ENCODE results near the gene NDUFV1.
"Not testable (repeated sequence)": the region's sequence is repeated elsewhere in the genome, so short reads cannot be mapped to it uniquely, and the experiment has no call there.

The NDUFV1 gene

GRCh38 chr11:67613313-67613959 is 6.7 kb downstream of the NDUFV1 start:
- no peak for TF ChIP-seq GATA1 (IDR thresholded peaks at IDR 0.05; ENCODE audit: low read depth, low read length)
- TF ChIP-seq POLR2A (IDR thresholded peaks at IDR 0.05; ENCODE audit: low read length) = no peak
- no peak for DNase-seq

DNA sequence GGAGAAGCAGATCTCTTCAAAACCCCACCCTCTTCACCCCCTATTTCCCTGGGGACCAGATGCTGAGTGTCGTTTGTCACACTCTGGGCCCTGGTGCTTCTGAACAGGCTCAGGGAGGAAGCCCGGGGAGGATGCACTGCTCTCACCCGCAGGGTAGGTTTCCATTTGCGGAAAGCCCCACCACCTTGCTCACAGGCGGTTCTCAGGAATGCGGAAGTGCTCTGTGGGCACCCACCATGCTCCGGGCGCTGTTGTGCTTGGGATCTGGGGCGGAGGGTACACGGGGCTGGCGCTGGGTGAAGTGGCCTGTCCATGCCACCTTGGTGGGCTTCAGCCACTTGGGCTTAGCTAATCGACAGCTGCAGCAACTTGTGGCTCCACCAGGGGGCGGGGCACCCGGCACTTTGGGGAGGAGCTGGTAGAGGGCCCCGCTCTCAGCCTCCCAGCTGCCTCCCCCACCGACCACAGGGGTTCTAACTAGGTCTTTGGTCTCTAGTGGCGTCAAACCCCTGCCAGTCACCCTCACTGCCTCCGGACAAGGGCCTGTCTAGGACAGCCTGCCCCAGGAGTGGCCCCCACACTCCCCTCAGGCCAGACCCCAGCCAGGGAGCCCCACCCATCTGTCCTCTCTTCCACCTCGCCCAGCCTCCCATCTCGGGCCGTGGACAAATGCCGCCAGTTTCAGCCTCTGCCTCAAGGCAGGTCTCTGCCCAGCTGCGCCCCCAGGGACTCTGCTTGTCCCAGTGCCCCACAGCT is 7.4 kb downstream of the NDUFV1 start:
- DNase-seq = peak; percentile 64 to 76
- TF ChIP-seq GATA1 (IDR thresholded peaks at IDR 0.05; ENCODE audit: low read depth, low read length) = no peak
- TF ChIP-seq POLR2A (IDR thresholded peaks at IDR 0.05; ENCODE audit: low read length) = no peak

- TF ChIP-seq GATA1 (IDR thresholded peaks at IDR 0.05; ENCODE audit: low read depth, low read length) = no peak
- TF ChIP-seq POLR2A (IDR thresholded peaks at IDR 0.05; ENCODE audit: low read length) = no peak
- DNase-seq = peak; percentile 55 to 66
Observed at GRCh38 chr11:67614730-67615714, 8.3 kb downstream of the NDUFV1 start.

DNA sequence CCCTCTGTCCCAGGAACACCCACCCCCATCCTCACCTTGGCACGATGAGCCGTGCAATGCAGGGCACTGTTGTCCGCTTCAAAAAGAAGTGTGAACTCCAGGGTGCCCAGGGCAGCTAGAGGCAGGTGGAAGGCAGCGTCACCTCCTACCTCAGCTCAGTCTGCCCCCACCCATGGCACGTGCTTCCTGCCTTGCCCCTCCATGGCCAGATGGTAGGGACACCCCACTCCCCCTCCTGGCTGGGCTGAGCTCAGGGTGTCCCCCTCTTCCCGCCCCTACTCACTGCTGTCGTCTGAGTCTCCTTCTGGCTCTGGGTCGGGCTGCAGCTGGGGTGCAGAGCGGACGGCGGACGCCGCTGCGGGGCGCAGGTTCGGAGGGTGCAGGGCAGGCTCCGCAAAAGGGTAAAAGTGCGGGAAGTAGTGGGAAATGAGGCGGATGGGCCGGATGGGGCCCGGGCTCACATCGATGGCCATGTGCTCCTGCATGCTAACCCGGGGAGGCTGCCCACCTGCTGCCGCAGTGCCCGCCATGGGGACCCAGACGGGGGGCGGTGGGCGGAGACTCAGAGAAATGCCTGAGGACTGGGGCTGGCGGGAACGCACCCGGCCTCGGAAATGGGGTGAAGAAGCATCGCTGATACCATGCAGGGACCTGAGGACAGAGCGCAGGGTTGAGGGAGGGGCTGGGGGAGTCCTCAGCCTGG is 9.1 kb downstream of the NDUFV1 start:
- no peak for DNase-seq
- TF ChIP-seq POLR2A (IDR thresholded peaks at IDR 0.05; ENCODE audit: low read length) (no peak), GATA1 (IDR thresholded peaks at IDR 0.05; ENCODE audit: low read depth, low read length) (no peak)

DNA sequence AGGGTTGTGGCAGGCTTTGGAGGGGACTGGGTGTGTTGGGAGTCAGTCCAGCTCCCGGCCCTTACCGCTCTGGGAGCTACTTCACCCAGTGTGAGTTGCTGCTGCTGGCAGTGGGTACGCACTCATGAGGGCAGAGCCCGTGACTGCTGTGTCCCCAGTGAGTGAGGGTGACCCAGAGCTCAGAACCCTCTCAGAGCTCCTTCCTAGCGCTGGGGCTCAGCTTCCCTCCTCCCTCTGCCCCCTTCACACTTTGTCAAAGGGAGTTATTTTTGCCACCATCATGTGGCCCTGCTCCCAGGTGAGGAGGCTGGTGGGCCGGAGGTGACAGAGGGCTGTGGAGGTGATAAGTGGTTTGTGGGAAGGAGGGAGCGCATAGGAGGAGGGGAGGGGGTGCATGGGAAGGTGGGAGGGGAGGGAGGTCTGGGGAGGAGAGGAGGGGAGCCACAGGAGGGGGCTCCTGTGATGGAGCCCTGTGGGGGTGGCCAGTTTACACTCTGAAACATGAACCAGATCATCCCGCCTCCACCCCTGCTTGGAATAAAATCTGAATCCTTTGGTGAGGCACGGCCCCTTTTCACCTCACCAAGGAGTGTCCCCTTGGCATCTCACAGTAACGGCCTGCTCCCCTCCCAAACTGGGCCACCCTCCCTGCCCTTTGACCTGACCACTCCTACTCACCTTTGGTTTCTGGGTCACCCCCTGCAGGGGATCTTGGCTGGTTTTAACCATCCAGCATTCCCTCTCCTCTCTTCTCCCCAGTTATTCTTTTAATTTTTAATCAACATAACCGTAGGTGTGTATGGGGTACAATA is 9.9 kb downstream of the NDUFV1 start:
- TF ChIP-seq POLR2A (IDR thresholded peaks at IDR 0.05; ENCODE audit: low read length) (no peak), GATA1 (IDR thresholded peaks at IDR 0.05; ENCODE audit: low read depth, low read length) (no peak)
- DNase-seq = no peak

- DNase-seq = no peak
- no peak for TF ChIP-seq GATA1 (IDR thresholded peaks at IDR 0.05; ENCODE audit: low read depth, low read length)
- no peak for TF ChIP-seq POLR2A (IDR thresholded peaks at IDR 0.05; ENCODE audit: low read length)
Observed at GRCh38 chr11:67617243-67617953, 10.7 kb downstream of the NDUFV1 start.

GRCh38 chr11:67618901-67619659 is 12.3 kb downstream of the NDUFV1 start:
- not testable (repeated sequence) for DNase-seq

- not testable (repeated sequence) for DNase-seq
Observed at GRCh38 chr11:67619683-67620618, 13.2 kb downstream of the NDUFV1 start.

- not testable (repeated sequence) for DNase-seq
Observed at GRCh38 chr11:67620621-67621020, 13.9 kb downstream of the NDUFV1 start.

- DNase-seq = not testable (repeated sequence)
Observed at GRCh38 chr11:67621928-67622327, 15.2 kb downstream of the NDUFV1 start.

GRCh38 chr11:67622905-67623304 is 16.2 kb downstream of the NDUFV1 start:
- not testable (repeated sequence) for DNase-seq

GRCh38 chr11:67623795-67624194 is 17.1 kb downstream of the NDUFV1 start:
- not testable (repeated sequence) for DNase-seq

DNA sequence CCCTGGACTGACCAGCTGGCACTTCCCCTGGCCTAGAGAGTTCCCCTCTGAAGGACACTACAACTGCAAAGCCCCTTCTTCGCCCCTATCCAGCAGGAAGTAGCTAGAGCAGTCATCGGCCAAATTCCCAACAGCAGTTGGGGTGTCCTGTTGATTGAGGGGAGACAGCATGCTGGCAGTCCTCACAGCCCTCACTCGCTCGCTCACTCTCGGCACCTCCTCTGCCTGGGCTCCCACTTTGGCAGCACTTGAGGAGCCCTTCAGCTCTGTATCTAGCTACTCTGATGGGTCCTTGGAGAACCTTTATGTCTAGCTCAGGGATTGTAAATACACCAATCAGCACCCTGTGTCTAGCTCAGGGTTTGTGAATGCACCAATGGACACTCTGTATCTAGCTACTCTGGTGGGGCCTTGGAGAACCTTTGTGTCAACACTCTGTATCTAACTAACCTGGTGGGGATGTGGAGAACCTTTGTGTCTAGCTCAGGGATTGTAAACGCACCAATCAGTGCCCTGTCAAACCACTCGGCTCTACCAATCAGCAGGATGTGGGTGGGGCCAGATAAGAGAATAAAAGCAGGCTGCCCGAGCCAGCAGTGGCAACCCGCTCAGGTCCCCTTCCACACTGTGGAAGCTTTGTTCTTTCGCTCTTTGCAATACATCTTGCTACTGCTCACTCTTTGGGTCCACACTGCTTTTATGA is 19.5 kb downstream of the NDUFV1 start:
- not testable (repeated sequence) for DNase-seq
